Ovary (tissue), 3 donors: Measurements from ENCODE around the gene DIAPH3.

Source experiments
- CTCF ChIP-seq, 3 donors: fragments of 450-650 bp in 2 of 3; fragments of 200-600 bp in 1 of 3; IDR thresholded peaks; one replicate each; pipeline versions ENCODE4 v1.5.1 to v1.8.0; 2016 to 2022; ENCODE audit warnings: antibody characterized with exemption in 3 of 3, mild to moderate bottlenecking in 1 of 3
- EP300 ChIP-seq: sonication (generic); formaldehyde crosslinking; IDR thresholded peaks from one replicate; pipeline ENCODE4 v1.6.1; 2017; ENCODE audit warnings: antibody characterized with exemption
- POLR2A ChIP-seq: fragments of 450-650 bp; IDR thresholded peaks from one replicate; pipeline ENCODE4 v1.6.1; 2017; ENCODE audit warnings: antibody characterized with exemption, mild to moderate bottlenecking, moderate library complexity
- donor health status: DM: no; HTN: no; CAD: no.

GRCh38 chr13:59774491-59774971, 389.2 kb downstream of the DIAPH3 start:
- TF ChIP-seq POLR2A: no peak
- no peak for TF ChIP-seq CTCF (IDR thresholded peaks at IDR 0.05)
- no peak for TF ChIP-seq EP300
